GM12874 (cell line): Measurements from ENCODE around the gene RBPMS2.

Source experiments
- CTCF ChIP-seq: IDR thresholded peaks from 2 replicates; pipeline ENCODE4 v1.5.1; 2011; ENCODE audit warnings: low read depth, mild to moderate bottlenecking, control low read depth, low read length, moderate library complexity; ENCODE audit not compliant: insufficient read depth

The RBPMS2 gene

GRCh38 chr15:64767203-64767602 lies 8.2 kb downstream of the RBPMS2 start:
- TF ChIP-seq CTCF, result no peak

GRCh38 chr15:64766058-64766457 lies 9.3 kb downstream of the RBPMS2 start:
- TF ChIP-seq CTCF, result no peak

- no peak for TF ChIP-seq CTCF
These were observed 11.5 kb downstream of the RBPMS2 start for GRCh38 chr15:64763874-64764273.

- no peak for TF ChIP-seq CTCF
These were observed 11.9 kb downstream of the RBPMS2 start for GRCh38 chr15:64763462-64763861.

- no peak for TF ChIP-seq CTCF
These were observed 12.4 kb downstream of the RBPMS2 start for GRCh38 chr15:64763021-64763420.

GRCh38 chr15:64762546-64762945 lies 12.8 kb downstream of the RBPMS2 start:
- TF ChIP-seq CTCF, result no peak

GRCh38 chr15:64761156-64761555 lies 14.2 kb downstream of the RBPMS2 start:
- no peak for TF ChIP-seq CTCF

- TF ChIP-seq CTCF, result no peak
These were observed 15.3 kb downstream of the RBPMS2 start for GRCh38 chr15:64760056-64760455.
